Measurements from ENCODE around the gene ACTN1. TPM values are rescaled to one million over a fixed set of nuclear protein-coding genes. Genes with fewer than 3 reads are reported as not detected.
A peak's percentile ranks its signal among the peaks of the same experiment; 100 is the strongest.

ACTN1 gene
- total and polyA plus RNA-seq, 2 experiments from 2014 or later, result 121 to 280 TPM

GRCh38 chr14:68975667-68976066 is 3.4 kb downstream of the ACTN1 start:
- H3K36me3 Mint-ChIP-seq (ENCODE audit: low read depth), result peaks cover 59% of the 10 kb centered on the region
- Histone ChIP-seq H3F3A (replicated peaks; ENCODE audit: low read depth) (peaks cover 23% of the 10 kb centered on the region; the same call in 1 of the 2 replicates), H3K4me2 (peak overlapping the region; percentile 88; the same call in 1 of the 2 replicates), H3K79me2 (replicated peaks; ENCODE audit: insufficient read depth) (peaks cover 78% of the 10 kb centered on the region), H4K20me1 (replicated peaks; ENCODE audit: insufficient read depth) (peaks cover 55% of the 10 kb centered on the region), H3K27me3 (ENCODE audit: insufficient read depth) (0 out of 2 replicates have a peak, but pooled peaks cover 1% of the 10 kb centered on the region), H3K4me1 (ENCODE audit: insufficient read depth) (peaks cover 37% of the 10 kb centered on the region), H3K36me3 (ENCODE audit: insufficient read depth) (0 out of 2 replicates have a peak, but pooled peaks cover 3% of the 10 kb centered on the region), H3K27ac (ENCODE audit: low read depth) (no peak overlapping the region), H3K4me3 (peak overlapping the region; percentile 96; the same call in 1 of the 2 replicates), H2AFZ (no peak overlapping the region), H3K9me2 (ENCODE audit: insufficient read depth) (no peaks in the 10 kb centered on the region)
- ATAC-seq (no peak), DNase-seq (ENCODE audit: low spot score) (no peak)
- H3K9me3 Mint-ChIP-seq, result no peaks in the 10 kb centered on the region
- peaks cover 17% of the 10 kb centered on the region for H3K27me3 Mint-ChIP-seq (ENCODE audit: insufficient read depth, low read depth, poor library complexity)
- peak overlapping the region; percentile 49; the same call in 1 of the 2 replicates for H3K27ac Mint-ChIP-seq
- H3K4me1 Mint-ChIP-seq, result peaks cover 58% of the 10 kb centered on the region
- TF ChIP-seq, protein P1, sequence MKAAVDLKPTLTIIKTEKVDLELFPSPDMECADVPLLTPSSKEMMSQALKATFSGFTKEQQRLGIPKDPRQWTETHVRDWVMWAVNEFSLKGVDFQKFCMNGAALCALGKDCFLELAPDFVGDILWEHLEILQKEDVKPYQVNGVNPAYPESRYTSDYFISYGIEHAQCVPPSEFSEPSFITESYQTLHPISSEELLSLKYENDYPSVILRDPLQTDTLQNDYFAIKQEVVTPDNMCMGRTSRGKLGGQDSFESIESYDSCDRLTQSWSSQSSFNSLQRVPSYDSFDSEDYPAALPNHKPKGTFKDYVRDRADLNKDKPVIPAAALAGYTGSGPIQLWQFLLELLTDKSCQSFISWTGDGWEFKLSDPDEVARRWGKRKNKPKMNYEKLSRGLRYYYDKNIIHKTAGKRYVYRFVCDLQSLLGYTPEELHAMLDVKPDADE (IDR thresholded peaks at IDR 0.05), result no peak
- TF ChIP-seq STAT1 (IDR thresholded peaks at IDR 0.05; ENCODE audit: unreplicated experiment), result no peak
- no peak for TF ChIP-seq REST (IDR thresholded peaks at IDR 0.05; ENCODE audit: unreplicated experiment)
- no peak for TF ChIP-seq EZH2 (IDR thresholded peaks at IDR 0.05; ENCODE audit: low read depth, unreplicated experiment)
- TF ChIP-seq, protein P2, sequence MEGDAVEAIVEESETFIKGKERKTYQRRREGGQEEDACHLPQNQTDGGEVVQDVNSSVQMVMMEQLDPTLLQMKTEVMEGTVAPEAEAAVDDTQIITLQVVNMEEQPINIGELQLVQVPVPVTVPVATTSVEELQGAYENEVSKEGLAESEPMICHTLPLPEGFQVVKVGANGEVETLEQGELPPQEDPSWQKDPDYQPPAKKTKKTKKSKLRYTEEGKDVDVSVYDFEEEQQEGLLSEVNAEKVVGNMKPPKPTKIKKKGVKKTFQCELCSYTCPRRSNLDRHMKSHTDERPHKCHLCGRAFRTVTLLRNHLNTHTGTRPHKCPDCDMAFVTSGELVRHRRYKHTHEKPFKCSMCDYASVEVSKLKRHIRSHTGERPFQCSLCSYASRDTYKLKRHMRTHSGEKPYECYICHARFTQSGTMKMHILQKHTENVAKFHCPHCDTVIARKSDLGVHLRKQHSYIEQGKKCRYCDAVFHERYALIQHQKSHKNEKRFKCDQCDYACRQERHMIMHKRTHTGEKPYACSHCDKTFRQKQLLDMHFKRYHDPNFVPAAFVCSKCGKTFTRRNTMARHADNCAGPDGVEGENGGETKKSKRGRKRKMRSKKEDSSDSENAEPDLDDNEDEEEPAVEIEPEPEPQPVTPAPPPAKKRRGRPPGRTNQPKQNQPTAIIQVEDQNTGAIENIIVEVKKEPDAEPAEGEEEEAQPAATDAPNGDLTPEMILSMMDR (conservative IDR thresholded peaks at IDR 0.05; ENCODE audit: low read depth in 2 of 2), result no peak
- TF ChIP-seq ZNF462 (CRISPR knock-in tag; IDR thresholded peaks at IDR 0.05), result no peak
- peak overlapping the region; percentile 91; the same call in 1 of the 3 replicates for H3K4me3 Mint-ChIP-seq
